ENCODE results near the gene ZCWPW2.

Gene ZCWPW2

DNA sequence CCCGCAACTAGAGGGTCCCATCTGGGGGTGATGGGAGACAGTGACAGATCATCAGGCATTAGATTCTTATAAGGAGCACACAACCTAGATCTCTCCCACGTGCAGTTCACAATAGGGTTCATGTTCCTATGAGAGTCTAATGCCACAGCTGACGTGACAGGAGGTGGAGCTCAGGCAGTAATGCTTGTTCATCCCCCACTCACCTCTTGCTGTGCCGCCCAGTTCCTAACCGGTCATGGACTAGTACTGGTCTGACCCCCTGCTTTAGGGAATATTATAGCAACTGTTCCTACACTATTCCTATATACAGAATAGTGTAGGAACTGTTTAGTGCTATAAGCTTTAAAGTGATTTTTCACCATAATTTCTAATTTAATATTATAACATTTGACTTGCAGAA, 128.2 kb downstream of the ZCWPW2 start:
- ChIA-PET POLR2A (no interaction called here), CTCF (interaction anchor here (1.4 to 1.7 kb wide), 4 partner anchors 12 to 249 kb away, joined by 3 to 7 read pairs (median 4); no protein-coding TSS in a partner anchor)
- TF ChIP-seq, protein P1, sequence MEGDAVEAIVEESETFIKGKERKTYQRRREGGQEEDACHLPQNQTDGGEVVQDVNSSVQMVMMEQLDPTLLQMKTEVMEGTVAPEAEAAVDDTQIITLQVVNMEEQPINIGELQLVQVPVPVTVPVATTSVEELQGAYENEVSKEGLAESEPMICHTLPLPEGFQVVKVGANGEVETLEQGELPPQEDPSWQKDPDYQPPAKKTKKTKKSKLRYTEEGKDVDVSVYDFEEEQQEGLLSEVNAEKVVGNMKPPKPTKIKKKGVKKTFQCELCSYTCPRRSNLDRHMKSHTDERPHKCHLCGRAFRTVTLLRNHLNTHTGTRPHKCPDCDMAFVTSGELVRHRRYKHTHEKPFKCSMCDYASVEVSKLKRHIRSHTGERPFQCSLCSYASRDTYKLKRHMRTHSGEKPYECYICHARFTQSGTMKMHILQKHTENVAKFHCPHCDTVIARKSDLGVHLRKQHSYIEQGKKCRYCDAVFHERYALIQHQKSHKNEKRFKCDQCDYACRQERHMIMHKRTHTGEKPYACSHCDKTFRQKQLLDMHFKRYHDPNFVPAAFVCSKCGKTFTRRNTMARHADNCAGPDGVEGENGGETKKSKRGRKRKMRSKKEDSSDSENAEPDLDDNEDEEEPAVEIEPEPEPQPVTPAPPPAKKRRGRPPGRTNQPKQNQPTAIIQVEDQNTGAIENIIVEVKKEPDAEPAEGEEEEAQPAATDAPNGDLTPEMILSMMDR (IDR thresholded peaks at IDR 0.05; ENCODE audit: insufficient read depth, low read length, missing control alignments): no peak
- H3K4me3 ChIP-seq (ENCODE audit: low read depth, low read length): no peak overlapping the region
- no peak for DNase-seq (ENCODE audit: low read depth, low spot score)

DNA sequence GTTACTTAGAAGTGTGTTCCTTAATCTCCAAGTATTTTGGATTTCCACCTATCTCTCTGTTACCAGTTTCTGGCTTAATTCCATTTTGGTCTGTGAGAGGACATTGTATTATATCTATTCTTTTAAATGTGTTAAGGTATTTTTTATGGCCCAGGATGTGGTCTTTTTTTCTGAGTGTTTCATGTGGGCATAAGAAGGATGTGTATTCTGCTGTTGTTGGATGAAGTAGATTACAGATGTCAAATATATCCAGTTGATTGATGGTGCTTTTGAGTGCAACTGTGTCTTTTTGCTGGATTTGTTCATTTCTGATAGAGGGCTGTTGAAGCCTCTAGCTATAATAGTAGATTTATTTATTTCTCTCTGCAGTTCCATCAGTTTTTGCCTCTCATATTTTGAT, 136.6 kb downstream of the ZCWPW2 start:
- ChIA-PET POLR2A (no interaction called here), CTCF (no interaction called here)
- TF ChIP-seq, protein P1 (IDR thresholded peaks at IDR 0.05; ENCODE audit: insufficient read depth, low read length, missing control alignments): no peak
- DNase-seq (ENCODE audit: low read depth, low spot score): no peak
- H3K4me3 ChIP-seq (ENCODE audit: low read depth, low read length): no peak overlapping the region

DNA sequence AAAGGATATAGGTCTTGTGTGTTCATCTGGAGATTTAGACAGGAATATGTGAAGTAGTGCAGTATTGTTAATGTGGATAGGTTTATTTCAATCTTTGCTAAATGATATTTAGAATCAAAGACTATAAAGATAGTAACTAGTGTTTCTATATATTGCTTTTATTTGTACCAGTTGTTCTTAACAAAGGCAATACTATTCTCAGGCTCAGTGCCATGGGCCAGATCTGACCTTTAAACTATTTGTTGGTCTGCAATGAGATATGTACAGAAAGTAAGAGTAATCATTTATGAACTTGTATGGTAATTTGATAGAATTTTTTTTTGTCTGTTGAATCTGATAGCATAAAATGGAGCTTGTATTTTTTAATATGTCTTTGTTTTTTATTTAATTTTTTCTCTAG, 146.8 kb downstream of the ZCWPW2 start:
- H3K4me3 ChIP-seq (ENCODE audit: low read depth, low read length): no peak overlapping the region
- TF ChIP-seq, protein P1 (IDR thresholded peaks at IDR 0.05; ENCODE audit: insufficient read depth, low read length, missing control alignments): no peak
- CTCF ChIA-PET: no interaction called here
- no peak for DNase-seq (ENCODE audit: low read depth, low spot score)
- POLR2A ChIA-PET: no interaction called here

DNA sequence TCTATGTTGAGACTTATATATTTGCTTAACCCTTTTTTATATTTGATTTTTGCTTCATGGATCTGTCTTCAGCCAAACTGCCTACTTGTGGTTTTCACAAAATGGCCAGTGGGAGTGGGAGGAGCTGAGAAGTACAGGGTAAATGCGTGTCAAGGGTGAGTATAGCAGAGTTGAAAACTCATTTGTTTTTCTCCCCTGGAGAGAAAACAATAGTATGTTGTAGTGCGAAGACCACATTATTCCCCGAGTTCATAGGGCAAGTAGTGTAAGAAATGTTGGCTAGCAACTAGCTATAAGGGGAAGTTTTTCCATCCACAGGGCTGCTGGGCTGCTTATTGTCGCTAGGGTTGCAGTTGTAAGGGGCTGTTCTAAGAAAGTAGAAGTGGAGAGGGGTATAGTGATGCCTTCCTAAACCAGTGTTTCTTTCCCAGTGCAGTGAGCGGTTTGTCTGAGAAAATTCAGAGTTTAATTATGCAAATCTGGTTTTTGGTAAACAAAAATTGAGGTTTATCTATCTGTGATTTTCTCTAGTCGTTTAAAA, 153.9 kb downstream of the ZCWPW2 start:
- POLR2A ChIA-PET: no interaction called here
- DNase-seq (ENCODE audit: low read depth, low spot score): no peak
- no peak overlapping the region for H3K4me3 ChIP-seq (ENCODE audit: low read depth, low read length)
- CTCF ChIA-PET: no interaction called here
- TF ChIP-seq, protein P1 (IDR thresholded peaks at IDR 0.05; ENCODE audit: insufficient read depth, low read length, missing control alignments): no peak

DNA sequence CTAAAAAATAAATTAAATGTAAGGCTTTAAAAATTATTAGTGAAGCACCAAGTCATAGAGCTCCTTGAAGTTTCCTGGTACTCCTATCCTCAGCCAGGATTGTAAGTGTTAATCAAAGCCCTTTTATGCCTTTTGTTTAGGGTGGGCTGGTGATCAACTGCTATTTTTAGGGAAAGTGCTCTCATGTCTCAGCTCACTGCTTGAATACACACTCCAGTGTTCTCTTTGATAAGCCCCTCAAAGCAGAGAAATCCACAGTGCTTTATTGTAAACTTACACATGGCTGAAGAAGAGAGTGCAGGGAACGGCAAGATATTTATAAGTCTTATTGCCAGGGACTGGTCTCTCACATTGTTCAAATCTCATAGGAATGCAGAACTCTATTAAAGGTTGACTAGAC, 156.5 kb downstream of the ZCWPW2 start:
- no peak overlapping the region for H3K4me3 ChIP-seq (ENCODE audit: low read depth, low read length)
- TF ChIP-seq, protein P1 (IDR thresholded peaks at IDR 0.05; ENCODE audit: insufficient read depth, low read length, missing control alignments): no peak
- CTCF ChIA-PET: no interaction called here
- POLR2A ChIA-PET: no interaction called here
- no peak for DNase-seq (ENCODE audit: low read depth, low spot score)

DNA sequence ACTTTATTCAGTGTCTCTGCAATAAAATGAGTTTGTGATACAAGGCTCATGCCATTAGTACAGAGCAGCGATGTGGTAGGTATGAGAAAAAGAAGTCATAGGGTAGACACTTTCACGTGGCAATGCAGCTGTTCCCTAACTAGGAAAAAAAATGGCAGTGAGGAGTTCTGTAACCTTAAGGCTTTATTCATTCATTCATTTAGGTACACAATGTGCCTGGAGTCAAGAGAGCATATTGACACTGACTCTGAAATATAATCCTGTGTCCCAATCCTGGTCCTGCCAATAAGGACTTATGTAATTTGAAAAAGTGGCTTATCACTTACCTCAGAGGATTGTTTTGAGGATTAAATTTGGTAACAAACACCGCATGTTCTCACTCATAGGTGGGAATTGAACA, 173.1 kb downstream of the ZCWPW2 start:
- DNase-seq (ENCODE audit: low read depth, low spot score): no peak
- H3K4me3 ChIP-seq (ENCODE audit: low read depth, low read length): no peak overlapping the region
- ChIA-PET CTCF (no interaction called here), POLR2A (no interaction called here)
- TF ChIP-seq, protein P1 (IDR thresholded peaks at IDR 0.05; ENCODE audit: insufficient read depth, low read length, missing control alignments): no peak
